Occipital lobe (tissue), 2 donors: Measurements from ENCODE around the gene WDR20. TPM values are rescaled to one million over a fixed set of nuclear protein-coding genes. Genes with fewer than 3 reads are reported as not detected.
A peak's percentile ranks its signal among the peaks of the same experiment; 100 is the strongest.
"Not testable (repeated sequence)": the region's sequence is repeated elsewhere in the genome, so short reads cannot be mapped to it uniquely, and the experiment has no call there.

Experiments
- DNase-seq: peaks from one replicate; lab custom pipeline; 2025; lab: John Stamatoyannopoulos, UW
- total RNA-seq: library from RNA; depleted of rRNA; stranded (reverse); fragments of >200 nt; gene quantifications from one replicate; pipeline ENCODE4 v1.2.3, GENCODE V29; 2014

WDR20 gene, protein sequence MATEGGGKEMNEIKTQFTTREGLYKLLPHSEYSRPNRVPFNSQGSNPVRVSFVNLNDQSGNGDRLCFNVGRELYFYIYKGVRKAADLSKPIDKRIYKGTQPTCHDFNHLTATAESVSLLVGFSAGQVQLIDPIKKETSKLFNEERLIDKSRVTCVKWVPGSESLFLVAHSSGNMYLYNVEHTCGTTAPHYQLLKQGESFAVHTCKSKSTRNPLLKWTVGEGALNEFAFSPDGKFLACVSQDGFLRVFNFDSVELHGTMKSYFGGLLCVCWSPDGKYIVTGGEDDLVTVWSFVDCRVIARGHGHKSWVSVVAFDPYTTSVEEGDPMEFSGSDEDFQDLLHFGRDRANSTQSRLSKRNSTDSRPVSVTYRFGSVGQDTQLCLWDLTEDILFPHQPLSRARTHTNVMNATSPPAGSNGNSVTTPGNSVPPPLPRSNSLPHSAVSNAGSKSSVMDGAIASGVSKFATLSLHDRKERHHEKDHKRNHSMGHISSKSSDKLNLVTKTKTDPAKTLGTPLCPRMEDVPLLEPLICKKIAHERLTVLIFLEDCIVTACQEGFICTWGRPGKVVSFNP
- total RNA-seq = 36.0 TPM

GRCh38 chr14:102139286-102140026 lies at the start of gene WDR20:
WDR20 (plus strand) TSS chr14:102139897; CDS start chr14:102139924, 27 bp downstream.
- DNase-seq = peak; percentile 98

DNA sequence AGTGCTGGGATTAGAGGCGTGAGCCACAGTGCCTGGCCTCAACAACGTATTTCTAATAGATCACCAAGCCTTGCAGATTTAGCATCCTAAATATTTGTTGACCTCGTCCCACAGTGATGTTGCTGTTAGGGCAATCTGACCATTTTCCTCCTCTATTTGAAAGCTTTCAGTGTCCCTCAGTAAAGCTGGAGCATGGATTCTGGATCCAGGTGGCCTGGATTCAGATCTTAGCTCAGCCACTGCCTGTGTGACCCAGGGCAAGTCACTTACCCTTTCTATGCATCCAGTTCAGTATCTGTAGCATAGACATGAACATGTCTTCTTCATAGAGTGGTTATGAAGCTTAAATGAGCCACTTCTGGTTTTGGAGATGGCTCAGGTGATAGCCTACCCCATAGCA lies 49.0 kb upstream of the WDR20 start:
- no peak for DNase-seq

GRCh38 chr14:102092806-102093205 lies 46.9 kb upstream of the WDR20 start:
- DNase-seq = no peak

DNA sequence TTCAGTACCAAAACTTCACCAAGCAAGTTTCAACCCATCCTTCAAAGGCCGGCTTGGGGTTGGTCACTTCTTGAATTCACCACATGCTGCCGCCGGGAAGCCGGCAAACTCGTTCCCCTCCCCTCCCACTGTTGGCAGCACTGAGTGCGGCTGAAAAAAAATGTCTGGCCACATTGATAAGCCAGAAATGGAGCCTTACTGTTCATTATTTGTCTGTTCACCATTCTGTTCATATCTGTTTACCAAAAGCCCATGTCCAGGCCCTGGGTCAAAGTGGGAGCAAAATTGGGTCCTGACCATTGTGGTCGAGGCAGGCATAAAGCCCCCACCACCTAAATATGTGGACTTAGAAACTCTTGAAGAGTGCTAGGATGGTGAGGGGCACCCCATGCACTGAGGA lies 45.6 kb upstream of the WDR20 start:
- no peak for DNase-seq

DNA sequence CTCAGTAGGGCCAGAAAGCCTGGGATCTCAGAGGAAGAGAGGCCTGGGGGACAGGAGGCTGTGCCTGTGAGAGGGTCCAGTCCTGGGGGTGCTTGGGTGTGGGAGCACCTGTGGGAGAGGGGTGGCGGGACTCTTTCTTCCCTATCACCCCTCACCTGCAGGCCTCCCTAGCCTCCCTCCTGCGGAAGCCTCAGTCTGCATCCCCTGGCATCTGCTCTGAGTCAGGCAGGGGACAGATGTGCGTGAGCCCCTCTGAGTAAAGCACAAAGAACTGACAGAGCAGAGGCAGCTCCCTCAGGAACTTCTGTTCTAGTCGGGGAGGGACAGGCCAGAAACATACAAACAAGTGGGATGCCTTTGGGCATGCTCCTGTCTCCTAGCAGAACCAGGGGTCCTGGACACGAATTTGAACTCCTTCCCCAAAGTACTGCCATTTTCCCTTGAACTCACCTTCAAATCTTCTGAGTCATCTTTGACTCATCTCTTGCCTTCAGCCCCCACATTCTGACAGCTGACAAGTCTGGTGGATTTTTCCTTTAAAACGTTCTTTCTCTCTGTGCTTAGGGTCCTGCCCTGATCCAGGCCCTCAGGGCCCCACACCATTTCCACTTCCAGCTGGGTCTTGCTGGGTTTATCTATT lies 44.3 kb upstream of the WDR20 start:
- no peak for DNase-seq

GRCh38 chr14:102095871-102096568 lies 43.7 kb upstream of the WDR20 start:
- DNase-seq = no peak

DNA sequence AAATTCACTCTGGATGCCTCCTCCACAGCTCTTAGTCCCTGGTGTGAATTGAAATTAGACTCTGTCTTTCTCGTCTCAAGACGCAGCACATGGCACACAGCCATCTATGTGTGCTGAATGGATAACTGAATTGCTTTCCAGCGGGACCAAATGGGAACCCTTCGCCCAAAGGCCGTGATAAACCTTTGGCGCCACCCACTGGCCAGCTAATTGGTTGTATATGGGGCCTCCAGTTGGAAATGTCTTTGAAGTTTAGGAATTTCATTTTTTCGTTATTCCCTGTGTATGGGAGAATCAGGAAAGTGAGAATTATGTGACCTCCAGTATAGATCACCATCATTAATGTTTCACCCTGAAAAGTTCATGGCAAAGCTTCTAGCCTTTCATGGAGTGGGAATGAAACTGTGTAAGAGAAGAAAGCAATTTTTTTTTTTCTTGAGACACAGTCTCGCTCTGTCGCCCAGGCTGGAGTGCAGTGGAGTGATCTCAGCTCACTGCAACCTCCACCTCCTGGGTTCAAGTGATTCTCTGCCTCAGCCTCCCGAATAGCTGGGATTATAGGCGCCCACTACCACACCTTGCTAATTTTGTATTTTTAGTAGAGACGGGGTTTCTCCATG lies 43.0 kb upstream of the WDR20 start:
- peak; percentile 80 for DNase-seq

DNA sequence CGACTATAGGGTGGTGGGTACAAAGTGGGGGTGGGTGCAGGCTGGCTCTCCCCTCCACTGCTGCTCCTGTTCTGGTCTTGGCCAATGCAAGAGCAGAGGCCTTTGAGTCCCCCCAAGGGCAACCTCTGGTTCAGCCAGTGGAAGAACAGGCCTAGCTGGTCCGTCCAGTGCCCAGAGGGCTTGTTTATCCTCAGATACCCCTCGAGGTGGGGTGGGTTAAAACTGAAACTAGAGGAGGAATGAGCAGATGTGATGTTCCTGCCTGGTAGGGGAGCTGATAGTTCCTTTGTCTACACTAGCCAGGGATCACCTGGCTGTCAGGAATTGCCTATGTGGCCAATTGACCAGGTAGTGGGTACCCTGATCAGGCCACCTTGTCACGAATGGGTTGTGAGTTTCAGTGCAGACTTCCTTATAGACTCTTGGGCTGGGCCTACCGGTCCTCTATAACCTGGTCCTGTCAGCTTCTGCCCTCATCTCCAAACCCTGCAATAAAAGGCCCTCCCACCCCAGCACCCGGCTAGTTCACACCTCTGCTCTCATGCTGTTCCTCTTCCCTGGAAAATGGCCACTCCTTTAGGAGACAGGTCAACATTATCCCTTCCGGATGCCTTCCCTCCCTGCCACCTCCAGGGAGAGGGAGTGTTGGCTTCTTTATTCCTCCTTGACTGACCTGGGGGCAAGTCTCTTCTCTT lies 42.1 kb upstream of the WDR20 start:
- DNase-seq = no peak

- DNase-seq = no peak
Observed at GRCh38 chr14:102103062-102103695, 36.5 kb upstream of the WDR20 start.

DNA sequence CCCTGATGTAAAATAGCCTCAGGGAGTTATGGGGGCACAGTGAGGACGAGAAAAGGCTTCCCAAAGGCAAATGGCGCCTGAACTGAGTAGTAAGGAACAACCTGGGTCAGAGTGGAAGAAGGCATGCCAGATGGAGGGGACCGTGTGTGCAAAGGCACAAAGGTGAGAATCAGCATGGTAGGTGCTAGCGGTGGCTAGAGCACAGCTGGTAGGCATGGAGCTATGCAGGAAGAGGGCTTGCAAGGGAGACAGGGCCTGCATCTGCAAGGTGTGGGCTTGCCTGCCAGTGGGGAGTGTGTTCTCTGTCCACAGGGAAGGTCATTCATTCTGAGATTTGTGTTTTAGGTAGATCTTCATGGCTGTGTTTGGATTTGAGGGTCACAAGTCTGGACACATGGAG lies 34.3 kb upstream of the WDR20 start:
- DNase-seq = no peak

DNA sequence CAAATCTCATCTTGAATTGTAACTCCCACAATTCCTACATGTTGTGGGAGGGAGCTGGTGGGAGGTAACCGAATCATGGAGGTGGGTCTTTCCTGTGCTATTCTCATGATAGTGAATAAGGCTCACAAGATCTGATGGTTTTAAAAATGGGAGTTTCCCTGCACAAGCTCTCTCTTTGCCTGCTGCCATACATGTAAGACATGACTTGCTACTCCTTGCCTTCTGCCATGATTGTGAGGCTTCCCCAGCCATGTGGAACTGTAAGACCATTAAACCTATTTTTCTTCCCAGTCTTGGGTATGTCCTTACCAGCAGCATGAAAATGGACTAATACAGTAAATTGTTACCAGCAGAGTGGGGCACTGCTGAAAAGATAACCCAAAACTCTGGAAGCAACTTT lies 30.4 kb upstream of the WDR20 start:
- DNase-seq = not testable (repeated sequence)

- no peak for DNase-seq
Observed at GRCh38 chr14:102111101-102111500, 28.6 kb upstream of the WDR20 start.

- DNase-seq = no peak
Observed at GRCh38 chr14:102116361-102117180, 23.1 kb upstream of the WDR20 start.

DNA sequence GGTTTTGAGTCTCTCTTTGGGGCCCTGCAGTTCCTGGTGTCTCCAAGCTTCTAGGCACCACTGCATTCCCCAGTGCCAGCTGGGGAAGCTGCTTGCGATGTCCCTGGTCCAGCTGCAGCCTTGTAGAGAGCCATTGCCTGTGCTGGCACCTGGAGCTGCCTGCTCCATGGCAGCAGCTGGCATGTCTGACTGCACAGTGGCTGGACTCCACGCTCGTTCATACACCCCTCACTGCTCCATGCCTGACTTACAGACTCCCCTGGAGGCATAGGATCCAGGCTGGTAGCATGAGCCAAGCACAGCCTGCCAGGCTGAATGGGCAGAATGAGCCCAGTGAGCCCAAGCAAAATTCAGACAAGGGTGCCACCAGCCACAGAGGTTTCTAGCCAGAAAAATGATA lies 21.8 kb upstream of the WDR20 start:
- DNase-seq = no peak

- DNase-seq = no peak
Observed at GRCh38 chr14:102120888-102121287, 18.8 kb upstream of the WDR20 start.

DNA sequence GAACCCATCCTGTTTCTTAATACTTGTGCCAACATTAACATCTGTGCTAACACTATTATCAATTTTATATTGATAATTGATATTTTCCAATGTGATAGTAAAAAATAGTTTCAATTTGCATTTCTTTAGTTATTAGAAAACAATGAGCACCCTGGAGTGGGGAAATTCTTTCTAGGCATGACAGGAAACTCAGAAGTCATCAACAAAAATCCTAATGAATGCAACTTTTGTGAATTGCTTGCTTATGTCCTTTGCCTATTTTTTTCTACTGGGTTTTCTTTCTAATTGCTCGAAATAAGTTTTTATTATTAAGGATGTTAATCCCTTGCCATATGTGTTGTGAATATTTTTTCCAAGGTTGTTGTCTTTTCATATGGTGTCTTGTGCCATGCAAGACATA lies 18.1 kb upstream of the WDR20 start:
- DNase-seq = no peak

GRCh38 chr14:102124419-102124818 lies 15.3 kb upstream of the WDR20 start:
- no peak for DNase-seq

- DNase-seq = no peak
Observed at GRCh38 chr14:102125546-102125945, 14.2 kb upstream of the WDR20 start.
